ENCODE data around the gene NAA15. TPM values are rescaled to one million over a fixed set of nuclear protein-coding genes. Genes with fewer than 3 reads are reported as not detected.
A peak's percentile ranks its signal among the peaks of the same experiment; 100 is the strongest.

Gene NAA15
- total RNA-seq, 1 experiment from 2014 or later: 55.0 TPM

DNA sequence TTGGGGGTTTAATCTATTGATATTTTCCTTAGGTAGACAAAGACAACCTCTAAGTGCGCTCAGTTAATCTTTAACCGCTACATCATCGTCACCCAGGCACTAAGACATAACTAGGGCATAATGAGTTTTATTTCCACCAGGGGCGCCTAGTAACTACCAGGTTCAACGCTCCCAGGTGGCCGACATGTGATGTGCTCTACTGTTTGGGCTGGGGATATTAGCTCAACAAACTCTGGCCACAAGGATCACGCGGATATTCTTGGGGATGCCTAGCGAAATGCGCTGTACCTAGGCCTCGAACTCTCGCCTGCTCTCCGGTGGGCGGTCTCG, 151.7 kb downstream of the NAA15 start:
- TF ChIP-seq, protein P1, sequence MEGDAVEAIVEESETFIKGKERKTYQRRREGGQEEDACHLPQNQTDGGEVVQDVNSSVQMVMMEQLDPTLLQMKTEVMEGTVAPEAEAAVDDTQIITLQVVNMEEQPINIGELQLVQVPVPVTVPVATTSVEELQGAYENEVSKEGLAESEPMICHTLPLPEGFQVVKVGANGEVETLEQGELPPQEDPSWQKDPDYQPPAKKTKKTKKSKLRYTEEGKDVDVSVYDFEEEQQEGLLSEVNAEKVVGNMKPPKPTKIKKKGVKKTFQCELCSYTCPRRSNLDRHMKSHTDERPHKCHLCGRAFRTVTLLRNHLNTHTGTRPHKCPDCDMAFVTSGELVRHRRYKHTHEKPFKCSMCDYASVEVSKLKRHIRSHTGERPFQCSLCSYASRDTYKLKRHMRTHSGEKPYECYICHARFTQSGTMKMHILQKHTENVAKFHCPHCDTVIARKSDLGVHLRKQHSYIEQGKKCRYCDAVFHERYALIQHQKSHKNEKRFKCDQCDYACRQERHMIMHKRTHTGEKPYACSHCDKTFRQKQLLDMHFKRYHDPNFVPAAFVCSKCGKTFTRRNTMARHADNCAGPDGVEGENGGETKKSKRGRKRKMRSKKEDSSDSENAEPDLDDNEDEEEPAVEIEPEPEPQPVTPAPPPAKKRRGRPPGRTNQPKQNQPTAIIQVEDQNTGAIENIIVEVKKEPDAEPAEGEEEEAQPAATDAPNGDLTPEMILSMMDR (IDR thresholded peaks at IDR 0.05): peak; percentile 46
- TF ChIP-seq POLR2AphosphoS5 (IDR thresholded peaks at IDR 0.05; ENCODE audit: low read depth, low read length): no peak
- no peak for TF ChIP-seq SIN3A (IDR thresholded peaks at IDR 0.05; ENCODE audit: borderline replicate concordance, insufficient read depth, low read depth, low read length)
- ChIA-PET CTCF (interaction anchor here (0.6 kb wide), 1 partner anchor 158 kb away, joined by 3 read pairs; no protein-coding TSS in a partner anchor), POLR2A (no interaction called here)
- Histone ChIP-seq H3K9me3 (ENCODE audit: control insufficient read depth, insufficient read depth, low read depth, low read length) (no peaks in the 10 kb centered on the region), H3K27me3 (ENCODE audit: control insufficient read depth, insufficient read depth, low read length) (no peaks in the 10 kb centered on the region), H3K27ac (ENCODE audit: low read length) (peak overlapping the region; percentile 92), H3K4me3 (ENCODE audit: low read depth in 2 of 2, low read length in 2 of 2) (peak overlapping the region; percentile 71 to 95), H3K4me1 (ENCODE audit: control insufficient read depth, insufficient read depth, low read length) (peaks cover 19% of the 10 kb centered on the region), H3K36me3 (ENCODE audit: control insufficient read depth, insufficient read depth, low read length) (peaks cover 10% of the 10 kb centered on the region)
- BruUV-seq (replicated peaks): no TSS peak
- peak; percentile 60 for DNase-seq (ENCODE audit: low read depth, low spot score)
- ATAC-seq: peak; percentile 31
- in situ Hi-C loops (cut with HindIII; ENCODE audit: low pct_unique_long_range_greater_than_20kb, low sequenced_read_pairs): no loop called here
- intact Hi-C loops (cut with micrococcal nuclease; ENCODE audit: unreplicated experiment): loop anchor here (10.0 kb wide), 1 partner anchor 82 kb away; no protein-coding TSS in a partner anchor

DNA sequence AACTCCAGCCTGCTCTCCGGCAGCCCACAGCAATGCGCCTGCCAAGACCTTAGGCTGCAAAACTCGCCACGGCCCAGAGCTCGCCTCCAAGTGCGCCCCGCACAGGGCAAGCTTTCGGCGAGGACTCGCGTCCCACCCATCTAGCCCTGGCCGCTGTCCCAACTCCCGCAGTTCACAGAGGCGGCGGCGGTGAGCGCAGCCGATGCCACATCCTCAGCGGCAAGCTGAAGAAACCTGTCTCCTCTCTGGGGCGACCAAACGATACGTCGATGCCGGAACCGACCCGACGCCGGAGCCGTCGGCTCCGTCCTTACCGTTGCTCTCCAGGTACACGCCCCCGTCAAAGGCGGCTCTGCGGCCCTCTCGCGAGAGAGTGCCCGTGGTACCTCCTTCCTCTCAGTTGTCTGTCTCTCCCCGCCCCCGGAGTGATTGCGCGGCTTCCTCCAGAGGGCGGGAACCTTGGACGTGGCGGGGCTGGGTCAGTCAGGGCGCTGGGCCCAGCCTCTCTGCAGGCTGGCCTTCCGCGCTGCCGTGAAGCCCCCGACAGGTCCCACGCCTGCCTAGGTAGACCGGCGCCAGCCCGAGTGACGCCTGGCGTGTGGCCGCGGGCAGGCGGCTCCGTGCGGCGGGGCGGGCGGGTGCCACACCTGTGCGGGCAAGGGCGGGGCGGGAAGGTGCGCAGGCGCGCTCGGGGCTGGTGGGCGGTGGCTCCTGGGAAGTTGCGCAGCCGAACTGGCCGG, 152.2 kb downstream of the NAA15 start:
- peaks cover 10% of the 10 kb centered on the region for H3K36me3 ChIP-seq (ENCODE audit: control insufficient read depth, insufficient read depth, low read length)
- TF ChIP-seq, protein P1 (IDR thresholded peaks at IDR 0.05): peak; percentile 32; the same call in 1 of the 2 replicates
- TF ChIP-seq TCF7L2 (IDR thresholded peaks at IDR 0.05; ENCODE audit: low read depth, low read length) (no peak), SIN3A (IDR thresholded peaks at IDR 0.05; ENCODE audit: borderline replicate concordance, insufficient read depth, low read depth, low read length) (peak; percentile 34; the same call in 1 of the 2 replicates), POLR2AphosphoS5 (IDR thresholded peaks at IDR 0.05; ENCODE audit: low read depth, low read length) (peak; percentile 80)
- TF ChIP-seq, protein P2, sequence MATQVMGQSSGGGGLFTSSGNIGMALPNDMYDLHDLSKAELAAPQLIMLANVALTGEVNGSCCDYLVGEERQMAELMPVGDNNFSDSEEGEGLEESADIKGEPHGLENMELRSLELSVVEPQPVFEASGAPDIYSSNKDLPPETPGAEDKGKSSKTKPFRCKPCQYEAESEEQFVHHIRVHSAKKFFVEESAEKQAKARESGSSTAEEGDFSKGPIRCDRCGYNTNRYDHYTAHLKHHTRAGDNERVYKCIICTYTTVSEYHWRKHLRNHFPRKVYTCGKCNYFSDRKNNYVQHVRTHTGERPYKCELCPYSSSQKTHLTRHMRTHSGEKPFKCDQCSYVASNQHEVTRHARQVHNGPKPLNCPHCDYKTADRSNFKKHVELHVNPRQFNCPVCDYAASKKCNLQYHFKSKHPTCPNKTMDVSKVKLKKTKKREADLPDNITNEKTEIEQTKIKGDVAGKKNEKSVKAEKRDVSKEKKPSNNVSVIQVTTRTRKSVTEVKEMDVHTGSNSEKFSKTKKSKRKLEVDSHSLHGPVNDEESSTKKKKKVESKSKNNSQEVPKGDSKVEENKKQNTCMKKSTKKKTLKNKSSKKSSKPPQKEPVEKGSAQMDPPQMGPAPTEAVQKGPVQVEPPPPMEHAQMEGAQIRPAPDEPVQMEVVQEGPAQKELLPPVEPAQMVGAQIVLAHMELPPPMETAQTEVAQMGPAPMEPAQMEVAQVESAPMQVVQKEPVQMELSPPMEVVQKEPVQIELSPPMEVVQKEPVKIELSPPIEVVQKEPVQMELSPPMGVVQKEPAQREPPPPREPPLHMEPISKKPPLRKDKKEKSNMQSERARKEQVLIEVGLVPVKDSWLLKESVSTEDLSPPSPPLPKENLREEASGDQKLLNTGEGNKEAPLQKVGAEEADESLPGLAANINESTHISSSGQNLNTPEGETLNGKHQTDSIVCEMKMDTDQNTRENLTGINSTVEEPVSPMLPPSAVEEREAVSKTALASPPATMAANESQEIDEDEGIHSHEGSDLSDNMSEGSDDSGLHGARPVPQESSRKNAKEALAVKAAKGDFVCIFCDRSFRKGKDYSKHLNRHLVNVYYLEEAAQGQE (IDR thresholded peaks at IDR 0.05; ENCODE audit: insufficient read depth in 1 of 2, low read depth in 2 of 2, low read length in 1 of 2): no peak
- intact Hi-C loops (cut with micrococcal nuclease; ENCODE audit: unreplicated experiment): loop anchor here (10.0 kb wide), 1 partner anchor 81 kb away; no protein-coding TSS in a partner anchor
- H3K27ac ChIP-seq (ENCODE audit: low read length): peak overlapping the region; percentile 92
- ATAC-seq (peak; percentile 96), DNase-seq (ENCODE audit: low read depth, low spot score) (peak; percentile 83)
- no peaks in the 10 kb centered on the region for H3K27me3 ChIP-seq (ENCODE audit: control insufficient read depth, insufficient read depth, low read length)
- ChIA-PET CTCF (interaction anchor here (0.6 kb wide), 1 partner anchor 289 kb away, joined by 6 read pairs; no protein-coding TSS in a partner anchor), POLR2A (no interaction called here)
- BruUV-seq (replicated peaks): no TSS peak
- H3K4me3 ChIP-seq (ENCODE audit: low read depth in 2 of 2, low read length in 2 of 2): peak overlapping the region; percentile 71 to 95
- in situ Hi-C loops (cut with HindIII; ENCODE audit: low pct_unique_long_range_greater_than_20kb, low sequenced_read_pairs): no loop called here
- H3K9me3 ChIP-seq (ENCODE audit: control insufficient read depth, insufficient read depth, low read depth, low read length): no peaks in the 10 kb centered on the region
- peaks cover 19% of the 10 kb centered on the region for H3K4me1 ChIP-seq (ENCODE audit: control insufficient read depth, insufficient read depth, low read length)

Data from Panc1 (cell line).